Activated CD8-positive, alpha-beta T cell treated with anti-CD3 and anti-CD28 coated beads for 36 hours (primary cell): ENCODE data around the gene ACYP2. TPM values are rescaled to one million over a fixed set of nuclear protein-coding genes. Genes with fewer than 3 reads are reported as not detected.

Experiments used
- ATAC-seq: fragments of 200-7000 bp; cut with Tn5 transposase; one replicate; pipeline ENCODE4 v1.10.0; 2021; ENCODE audit warnings: mild to moderate bottlenecking, moderate library complexity
- CTCF ChIA-PET: fragments of 350-600 bp; sonication (Branson Sonifier 250); formaldehyde crosslinking; loops from one replicate; lab custom pipeline; 2021; ENCODE audit warnings: antibody characterized with exemption; lab: Charles Lee
- POLR2A ChIA-PET: fragments of 350-600 bp; sonication (Branson Sonifier 250); formaldehyde crosslinking; loops from one replicate; lab custom pipeline; 2021; ENCODE audit warnings: antibody characterized with exemption; lab: Charles Lee
- DNase-seq: peaks from one replicate; pipeline ENCODE4 v3.0.0-alpha.2; 2020
- H3K27ac Mint-ChIP-seq: one replicate; pipeline ENCODE4 v1.8.0; 2021; ENCODE audit warnings: mild to moderate bottlenecking, mixed read lengths
- H3K27me3 Mint-ChIP-seq: one replicate; pipeline ENCODE4 v1.8.0; 2021; ENCODE audit warnings: mixed read lengths
- H3K36me3 Mint-ChIP-seq: one replicate; pipeline ENCODE4 v1.8.0; 2021; ENCODE audit warnings: low read depth, mixed read lengths
- H3K4me1 Mint-ChIP-seq: one replicate; pipeline ENCODE4 v1.8.0; 2021; ENCODE audit warnings: low read depth, mixed read lengths
- H3K4me3 Mint-ChIP-seq: one replicate; pipeline ENCODE4 v1.8.0; 2021; ENCODE audit warnings: mild to moderate bottlenecking, moderate library complexity, mixed read lengths
- H3K9me3 Mint-ChIP-seq: one replicate; pipeline ENCODE4 v1.8.0; 2021; ENCODE audit warnings: mixed read lengths
- intact Hi-C: fragments of 100-400 bp; cut with micrococcal nuclease; formaldehyde crosslinking; loops from one replicate; pipeline ENCODE4 v1.10.0; 2022
- total RNA-seq, 2 experiments: library from RNA; stranded (reverse); gene quantifications; one replicate each; pipeline ENCODE4 v1.2.3, GENCODE V29; 2021
- TF ChIP-seq, protein P1 (sequence below): fragments of 200-600 bp; IDR thresholded peaks from one replicate; pipeline ENCODE4 v1.8.0; 2022; ENCODE audit warnings: antibody characterized with exemption, mild to moderate bottlenecking

Gene ACYP2
- total RNA-seq, 2 experiments from 2014 or later, result 5.8 to 6.0 TPM

DNA sequence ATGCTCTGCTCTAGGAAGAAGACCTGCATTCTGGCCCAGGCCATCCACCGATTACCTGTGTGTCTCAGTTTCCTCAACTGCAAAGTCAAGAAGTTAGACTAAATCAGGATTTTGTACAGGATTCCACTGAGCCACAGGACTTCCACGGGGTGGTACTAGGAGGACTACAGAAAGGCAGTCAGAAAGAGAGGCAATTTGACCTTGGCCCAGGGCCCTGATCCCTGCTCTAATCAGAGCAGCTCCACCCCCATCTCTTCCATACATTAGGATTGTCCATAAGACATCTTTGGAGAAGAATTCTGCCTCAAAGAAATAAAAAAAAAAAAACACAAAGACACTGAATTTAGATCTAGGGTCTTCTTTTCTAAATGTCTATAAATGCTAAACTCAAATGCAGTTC, 193.4 kb downstream of the ACYP2 start:
- no peaks in the 10 kb centered on the region for H3K27me3 Mint-ChIP-seq
- TF ChIP-seq, protein P1, sequence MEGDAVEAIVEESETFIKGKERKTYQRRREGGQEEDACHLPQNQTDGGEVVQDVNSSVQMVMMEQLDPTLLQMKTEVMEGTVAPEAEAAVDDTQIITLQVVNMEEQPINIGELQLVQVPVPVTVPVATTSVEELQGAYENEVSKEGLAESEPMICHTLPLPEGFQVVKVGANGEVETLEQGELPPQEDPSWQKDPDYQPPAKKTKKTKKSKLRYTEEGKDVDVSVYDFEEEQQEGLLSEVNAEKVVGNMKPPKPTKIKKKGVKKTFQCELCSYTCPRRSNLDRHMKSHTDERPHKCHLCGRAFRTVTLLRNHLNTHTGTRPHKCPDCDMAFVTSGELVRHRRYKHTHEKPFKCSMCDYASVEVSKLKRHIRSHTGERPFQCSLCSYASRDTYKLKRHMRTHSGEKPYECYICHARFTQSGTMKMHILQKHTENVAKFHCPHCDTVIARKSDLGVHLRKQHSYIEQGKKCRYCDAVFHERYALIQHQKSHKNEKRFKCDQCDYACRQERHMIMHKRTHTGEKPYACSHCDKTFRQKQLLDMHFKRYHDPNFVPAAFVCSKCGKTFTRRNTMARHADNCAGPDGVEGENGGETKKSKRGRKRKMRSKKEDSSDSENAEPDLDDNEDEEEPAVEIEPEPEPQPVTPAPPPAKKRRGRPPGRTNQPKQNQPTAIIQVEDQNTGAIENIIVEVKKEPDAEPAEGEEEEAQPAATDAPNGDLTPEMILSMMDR, result no peak
- ChIA-PET POLR2A (no interaction called here), CTCF (no interaction called here)
- no peak for DNase-seq
- H3K4me1 Mint-ChIP-seq, result no peaks in the 10 kb centered on the region
- intact Hi-C loops, result no loop called here
- H3K36me3 Mint-ChIP-seq, result no peaks in the 10 kb centered on the region
- H3K4me3 Mint-ChIP-seq, result no peak overlapping the region
- H3K9me3 Mint-ChIP-seq, result no peaks in the 10 kb centered on the region
- no peak for ATAC-seq
- no peak overlapping the region for H3K27ac Mint-ChIP-seq

DNA sequence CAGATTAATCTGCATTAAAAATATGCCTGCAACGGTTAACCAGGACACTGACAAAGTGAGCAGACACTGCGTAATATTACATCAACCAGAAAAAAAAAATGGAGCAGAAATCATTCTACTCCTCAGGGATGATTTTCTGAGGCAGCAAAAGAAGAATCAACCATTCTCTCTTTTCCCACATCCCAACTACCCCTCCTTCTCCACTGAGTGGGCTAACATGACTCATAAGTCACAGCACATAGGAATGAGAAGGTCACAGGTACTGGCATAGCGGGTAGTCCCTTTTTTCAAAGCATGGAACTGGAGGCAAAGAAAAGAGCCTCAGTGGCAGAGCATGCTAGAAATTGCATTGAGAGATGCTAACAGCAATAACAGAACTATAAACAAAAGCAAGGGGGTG, 194.9 kb downstream of the ACYP2 start:
- ChIA-PET CTCF (no interaction called here), POLR2A (no interaction called here)
- DNase-seq, result no peak
- ATAC-seq, result no peak
- H3K36me3 Mint-ChIP-seq, result no peaks in the 10 kb centered on the region
- no peaks in the 10 kb centered on the region for H3K4me1 Mint-ChIP-seq
- no peaks in the 10 kb centered on the region for H3K9me3 Mint-ChIP-seq
- H3K27me3 Mint-ChIP-seq, result no peaks in the 10 kb centered on the region
- TF ChIP-seq, protein P1, result no peak
- no peak overlapping the region for H3K27ac Mint-ChIP-seq
- intact Hi-C loops, result no loop called here
- no peak overlapping the region for H3K4me3 Mint-ChIP-seq

DNA sequence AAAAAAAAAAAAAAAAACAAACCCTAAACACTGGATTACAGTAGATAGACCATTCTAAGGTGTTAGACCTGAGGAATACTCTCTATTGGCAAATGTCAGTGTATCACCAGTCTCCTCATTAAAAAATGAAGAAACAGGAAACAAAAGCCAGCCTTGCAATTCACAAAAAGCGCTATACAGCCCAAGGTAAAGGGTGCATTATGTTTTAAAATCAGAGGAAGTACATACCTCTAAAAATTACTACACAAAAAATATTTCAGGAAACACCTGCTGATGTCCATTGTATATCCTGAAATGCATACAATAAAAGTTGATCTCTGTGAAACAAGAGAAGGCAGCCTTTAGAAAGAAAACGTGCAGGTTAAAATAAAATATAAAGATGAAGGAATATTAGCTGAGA, 195.5 kb downstream of the ACYP2 start:
- no peak for DNase-seq
- intact Hi-C loops, result no loop called here
- no peak for ATAC-seq
- Mint-ChIP-seq H3K27ac (no peak overlapping the region), H3K27me3 (no peaks in the 10 kb centered on the region), H3K36me3 (no peaks in the 10 kb centered on the region), H3K4me3 (no peak overlapping the region), H3K4me1 (no peaks in the 10 kb centered on the region), H3K9me3 (no peaks in the 10 kb centered on the region)
- POLR2A ChIA-PET, result no interaction called here
- CTCF ChIA-PET, result no interaction called here
- TF ChIP-seq, protein P1, result no peak

DNA sequence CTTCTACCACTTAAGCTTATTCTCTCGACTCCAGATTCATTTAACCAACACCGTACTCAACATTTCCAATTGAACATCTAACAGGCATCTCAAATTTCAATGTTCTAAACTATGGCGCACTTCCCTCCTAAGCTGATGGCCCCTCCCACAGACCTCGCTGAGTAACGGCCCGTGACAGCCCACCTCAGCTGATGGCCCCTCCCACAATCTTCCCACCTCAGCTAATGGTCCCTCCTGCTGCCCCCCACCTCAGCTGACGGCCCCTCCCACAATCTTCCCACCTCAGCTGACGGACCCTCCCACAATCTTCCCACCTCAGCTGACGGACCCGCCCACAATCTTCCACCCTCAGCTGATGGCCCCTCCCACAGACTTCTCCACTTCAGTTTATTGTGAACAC, 197.7 kb downstream of the ACYP2 start:
- Mint-ChIP-seq H3K4me3 (no peak overlapping the region), H3K36me3 (no peaks in the 10 kb centered on the region), H3K27ac (no peak overlapping the region), H3K4me1 (no peaks in the 10 kb centered on the region), H3K9me3 (no peaks in the 10 kb centered on the region), H3K27me3 (no peaks in the 10 kb centered on the region)
- ChIA-PET CTCF (no interaction called here), POLR2A (interaction anchor here (0.6 kb wide), 1 partner anchor 11 kb away, joined by 3 read pairs; no protein-coding TSS in a partner anchor)
- TF ChIP-seq, protein P1, result no peak
- DNase-seq, result no peak
- no peak for ATAC-seq
- intact Hi-C loops, result no loop called here

DNA sequence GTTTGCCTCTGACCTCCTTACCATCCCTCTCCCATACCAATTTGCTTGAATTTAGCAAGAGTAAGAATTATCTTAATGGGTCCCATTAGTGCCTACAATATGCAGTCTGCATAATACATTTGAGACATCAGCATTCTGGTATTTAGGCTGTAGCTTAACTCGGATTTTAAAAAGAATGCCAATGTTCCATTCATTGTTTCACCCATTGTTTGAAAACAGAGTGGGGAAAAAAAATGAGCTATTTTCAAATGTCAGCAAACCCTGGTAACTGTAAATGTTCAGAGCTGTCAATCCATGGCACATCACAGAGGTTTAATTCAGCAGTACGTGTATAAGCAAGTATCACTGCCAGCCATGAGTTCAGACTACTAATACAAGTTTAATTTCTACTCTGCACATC, 202.6 kb downstream of the ACYP2 start:
- ChIA-PET CTCF (no interaction called here), POLR2A (no interaction called here)
- Mint-ChIP-seq H3K4me3 (no peak overlapping the region), H3K27me3 (peaks cover 2% of the 10 kb centered on the region), H3K9me3 (no peaks in the 10 kb centered on the region), H3K27ac (no peak overlapping the region), H3K36me3 (no peaks in the 10 kb centered on the region), H3K4me1 (no peaks in the 10 kb centered on the region)
- intact Hi-C loops, result no loop called here
- ATAC-seq, result no peak
- TF ChIP-seq, protein P1, result no peak
- DNase-seq, result no peak
